ENCODE results near the gene EIF5A. TPM values are rescaled to one million over a fixed set of nuclear protein-coding genes. Genes with fewer than 3 reads are reported as not detected.

Gene EIF5A
- total and polyA plus RNA-seq, 2 donors (not counting 1 experiment from before 2014, with no cell fraction given), result 347 to 752 TPM

DNA sequence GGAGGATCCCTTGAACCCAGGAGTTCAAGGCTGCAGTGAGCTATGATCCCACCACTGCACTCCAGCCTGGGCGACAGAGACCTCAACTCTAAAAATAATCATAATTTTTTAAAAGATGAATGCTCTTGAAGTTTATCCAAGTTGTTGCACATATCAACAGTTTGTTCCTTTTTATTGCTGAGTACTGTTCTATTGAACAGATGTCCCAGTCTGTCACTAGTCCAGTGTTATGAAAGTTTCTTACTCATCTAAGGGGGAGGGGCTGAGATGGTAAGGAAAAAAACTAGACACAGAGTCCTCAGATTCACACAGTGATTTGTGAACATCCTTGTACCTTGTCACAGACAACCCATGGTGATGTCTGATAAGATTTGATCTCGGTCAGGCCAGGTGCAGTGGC is 32.8 kb downstream of the EIF5A start:
- H3K9ac ChIP-seq (ENCODE audit: insufficient read depth, low read length), result no peak overlapping the region
- peaks cover 9% of the 10 kb centered on the region for H3K27me3 ChIP-seq (ENCODE audit: control insufficient read depth, insufficient read depth, low read length)
- TF ChIP-seq, protein P1, sequence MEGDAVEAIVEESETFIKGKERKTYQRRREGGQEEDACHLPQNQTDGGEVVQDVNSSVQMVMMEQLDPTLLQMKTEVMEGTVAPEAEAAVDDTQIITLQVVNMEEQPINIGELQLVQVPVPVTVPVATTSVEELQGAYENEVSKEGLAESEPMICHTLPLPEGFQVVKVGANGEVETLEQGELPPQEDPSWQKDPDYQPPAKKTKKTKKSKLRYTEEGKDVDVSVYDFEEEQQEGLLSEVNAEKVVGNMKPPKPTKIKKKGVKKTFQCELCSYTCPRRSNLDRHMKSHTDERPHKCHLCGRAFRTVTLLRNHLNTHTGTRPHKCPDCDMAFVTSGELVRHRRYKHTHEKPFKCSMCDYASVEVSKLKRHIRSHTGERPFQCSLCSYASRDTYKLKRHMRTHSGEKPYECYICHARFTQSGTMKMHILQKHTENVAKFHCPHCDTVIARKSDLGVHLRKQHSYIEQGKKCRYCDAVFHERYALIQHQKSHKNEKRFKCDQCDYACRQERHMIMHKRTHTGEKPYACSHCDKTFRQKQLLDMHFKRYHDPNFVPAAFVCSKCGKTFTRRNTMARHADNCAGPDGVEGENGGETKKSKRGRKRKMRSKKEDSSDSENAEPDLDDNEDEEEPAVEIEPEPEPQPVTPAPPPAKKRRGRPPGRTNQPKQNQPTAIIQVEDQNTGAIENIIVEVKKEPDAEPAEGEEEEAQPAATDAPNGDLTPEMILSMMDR (conservative IDR thresholded peaks at IDR 0.05 in 1 of 2, IDR thresholded peaks at IDR 0.05 in 1 of 2; ENCODE audit: low read depth in 1 of 2, low read length in 2 of 2), result no peak
- no peak for TF ChIP-seq EZH2 (IDR thresholded peaks at IDR 0.05; ENCODE audit: low read length, missing control alignments)
- no peak overlapping the region for H3K4me2 ChIP-seq (ENCODE audit: extremely low read depth, insufficient read depth, low read length)
- no peaks in the 10 kb centered on the region for H3K79me2 ChIP-seq (ENCODE audit: control insufficient read depth, insufficient read depth, low read length)
- no peak overlapping the region for H3K4me3 ChIP-seq (replicated peaks in 1 of 4; ENCODE audit: control extremely low read depth in 1 of 4, insufficient read depth in 1 of 4, low read depth in 3 of 4, low read length in 4 of 4)
- H4K20me1 ChIP-seq (ENCODE audit: control insufficient read depth, extremely low read depth, insufficient read depth, low read length), result no peaks in the 10 kb centered on the region
- no peaks in the 10 kb centered on the region for H3K36me3 ChIP-seq (ENCODE audit: control insufficient read depth, insufficient read depth, low read length)
- peak in 1 of 2 donors; percentile 31 for DNase-seq (ENCODE audit: low read depth in 2 of 2)
- no peak overlapping the region for H2AFZ ChIP-seq (ENCODE audit: low read length)
- H3K27ac ChIP-seq (ENCODE audit: insufficient read depth, low read length), result no peak overlapping the region
- no peaks in the 10 kb centered on the region for H3K4me1 ChIP-seq (ENCODE audit: control insufficient read depth, extremely low read depth, insufficient read depth, low read length)
- H3K9me3 ChIP-seq (ENCODE audit: control insufficient read depth, insufficient read depth, low read depth, low read length), result no peaks in the 10 kb centered on the region

DNA sequence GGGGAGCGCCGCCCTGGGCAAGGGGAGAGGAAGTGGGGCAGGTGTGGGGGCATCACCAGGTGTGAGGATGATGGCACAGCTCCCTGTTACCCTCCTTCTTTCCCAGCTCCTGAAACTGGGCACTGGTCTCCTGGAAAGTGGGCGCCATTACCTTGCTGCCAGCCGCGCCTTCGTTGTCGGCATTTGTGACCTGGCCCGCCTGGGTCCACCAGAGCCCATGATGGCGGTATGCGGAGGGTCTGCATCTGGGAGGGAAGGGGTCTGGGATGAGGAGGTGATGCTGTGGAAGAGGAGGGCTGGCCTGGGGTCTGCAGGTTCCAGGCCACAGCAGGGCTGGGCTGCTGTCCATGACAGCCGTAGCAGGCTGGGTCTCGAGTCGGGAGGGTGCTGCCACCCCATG is 34.4 kb downstream of the EIF5A start:
- TF ChIP-seq, protein P1 (conservative IDR thresholded peaks at IDR 0.05 in 1 of 2, IDR thresholded peaks at IDR 0.05 in 1 of 2; ENCODE audit: low read depth in 1 of 2, low read length in 2 of 2), result no peak
- no peak for TF ChIP-seq EZH2 (IDR thresholded peaks at IDR 0.05; ENCODE audit: low read length, missing control alignments)
- no peak overlapping the region for H3K4me2 ChIP-seq (ENCODE audit: extremely low read depth, insufficient read depth, low read length)
- H4K20me1 ChIP-seq (ENCODE audit: control insufficient read depth, extremely low read depth, insufficient read depth, low read length), result no peaks in the 10 kb centered on the region
- no peak overlapping the region for H3K4me3 ChIP-seq (replicated peaks in 1 of 4; ENCODE audit: control extremely low read depth in 1 of 4, insufficient read depth in 1 of 4, low read depth in 3 of 4, low read length in 4 of 4)
- no peak overlapping the region for H3K27ac ChIP-seq (ENCODE audit: insufficient read depth, low read length)
- H3K79me2 ChIP-seq (ENCODE audit: control insufficient read depth, insufficient read depth, low read length), result no peaks in the 10 kb centered on the region
- H3K36me3 ChIP-seq (ENCODE audit: control insufficient read depth, insufficient read depth, low read length), result no peaks in the 10 kb centered on the region
- peaks cover 9% of the 10 kb centered on the region for H3K27me3 ChIP-seq (ENCODE audit: control insufficient read depth, insufficient read depth, low read length)
- H3K4me1 ChIP-seq (ENCODE audit: control insufficient read depth, extremely low read depth, insufficient read depth, low read length), result no peaks in the 10 kb centered on the region
- H3K9me3 ChIP-seq (ENCODE audit: control insufficient read depth, insufficient read depth, low read depth, low read length), result no peaks in the 10 kb centered on the region
- no peak overlapping the region for H3K9ac ChIP-seq (ENCODE audit: insufficient read depth, low read length)
- no peak overlapping the region for H2AFZ ChIP-seq (ENCODE audit: low read length)
- DNase-seq (ENCODE audit: low read depth in 2 of 2), result no peak

DNA sequence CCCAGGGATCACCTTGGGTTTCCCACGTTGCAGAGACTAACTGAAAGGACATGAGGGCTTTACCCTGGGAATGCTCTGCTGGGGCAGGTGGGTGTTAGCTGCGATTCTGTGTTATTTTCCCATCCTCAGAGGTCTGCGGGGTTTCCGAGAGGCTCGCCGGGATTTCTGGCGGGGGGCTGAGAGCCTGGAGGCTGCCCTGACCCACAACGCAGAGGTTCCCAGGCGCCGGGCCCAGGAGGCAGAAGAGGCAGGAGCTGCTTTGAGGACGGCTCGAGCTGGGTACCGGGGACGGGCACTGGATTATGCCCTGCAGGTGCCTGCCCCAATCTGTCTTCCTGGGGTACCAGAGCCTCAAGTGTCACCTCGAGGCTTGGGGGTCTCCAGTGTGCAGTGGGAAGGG is 35.8 kb downstream of the EIF5A start:
- Histone ChIP-seq H3K79me2 (ENCODE audit: control insufficient read depth, insufficient read depth, low read length) (no peaks in the 10 kb centered on the region), H2AFZ (ENCODE audit: low read length) (no peak overlapping the region), H3K9me3 (ENCODE audit: control insufficient read depth, insufficient read depth, low read depth, low read length) (no peaks in the 10 kb centered on the region), H3K4me3 (replicated peaks in 1 of 4; ENCODE audit: control extremely low read depth in 1 of 4, insufficient read depth in 1 of 4, low read depth in 3 of 4, low read length in 4 of 4) (no peak overlapping the region), H3K27me3 (ENCODE audit: control insufficient read depth, insufficient read depth, low read length) (peaks cover 9% of the 10 kb centered on the region), H3K4me1 (ENCODE audit: control insufficient read depth, extremely low read depth, insufficient read depth, low read length) (peaks cover 2% of the 10 kb centered on the region), H3K27ac (ENCODE audit: insufficient read depth, low read length) (no peak overlapping the region), H3K4me2 (ENCODE audit: extremely low read depth, insufficient read depth, low read length) (no peak overlapping the region), H3K9ac (ENCODE audit: insufficient read depth, low read length) (no peak overlapping the region), H4K20me1 (ENCODE audit: control insufficient read depth, extremely low read depth, insufficient read depth, low read length) (no peaks in the 10 kb centered on the region), H3K36me3 (ENCODE audit: control insufficient read depth, insufficient read depth, low read length) (no peaks in the 10 kb centered on the region)
- TF ChIP-seq, protein P1 (conservative IDR thresholded peaks at IDR 0.05 in 1 of 2, IDR thresholded peaks at IDR 0.05 in 1 of 2; ENCODE audit: low read depth in 1 of 2, low read length in 2 of 2), result no peak
- no peak for TF ChIP-seq EZH2 (IDR thresholded peaks at IDR 0.05; ENCODE audit: low read length, missing control alignments)
- DNase-seq (ENCODE audit: low read depth in 2 of 2), result no peak

Data from fibroblast of lung (primary cell).